ENCODE data around the gene PLGRKT. TPM values are rescaled to one million over a fixed set of nuclear protein-coding genes. Genes with fewer than 3 reads are reported as not detected.

PLGRKT gene
- total RNA-seq, 1 experiment from 2014 or later: 15.1 TPM

GRCh38 chr9:5443850-5444249, 6.1 kb upstream of the PLGRKT start:
- BruUV-seq (replicated peaks): no TSS peak
- DNase-seq: no peak
- Mint-ChIP-seq H3K4me3 (ENCODE audit: low read depth, unreplicated experiment) (no peak overlapping the region), H3K4me1 (ENCODE audit: low read depth, unreplicated experiment) (peaks cover 27% of the 10 kb centered on the region), H3K27me3 (ENCODE audit: unreplicated experiment) (no peaks in the 10 kb centered on the region), H3K27ac (ENCODE audit: unreplicated experiment) (no peak overlapping the region), H3K9me3 (ENCODE audit: low read depth, unreplicated experiment) (no peaks in the 10 kb centered on the region), H3K36me3 (ENCODE audit: insufficient read depth, unreplicated experiment) (no peaks in the 10 kb centered on the region)
- CTCF ChIA-PET: no interaction called here
- TF ChIP-seq, protein P1, sequence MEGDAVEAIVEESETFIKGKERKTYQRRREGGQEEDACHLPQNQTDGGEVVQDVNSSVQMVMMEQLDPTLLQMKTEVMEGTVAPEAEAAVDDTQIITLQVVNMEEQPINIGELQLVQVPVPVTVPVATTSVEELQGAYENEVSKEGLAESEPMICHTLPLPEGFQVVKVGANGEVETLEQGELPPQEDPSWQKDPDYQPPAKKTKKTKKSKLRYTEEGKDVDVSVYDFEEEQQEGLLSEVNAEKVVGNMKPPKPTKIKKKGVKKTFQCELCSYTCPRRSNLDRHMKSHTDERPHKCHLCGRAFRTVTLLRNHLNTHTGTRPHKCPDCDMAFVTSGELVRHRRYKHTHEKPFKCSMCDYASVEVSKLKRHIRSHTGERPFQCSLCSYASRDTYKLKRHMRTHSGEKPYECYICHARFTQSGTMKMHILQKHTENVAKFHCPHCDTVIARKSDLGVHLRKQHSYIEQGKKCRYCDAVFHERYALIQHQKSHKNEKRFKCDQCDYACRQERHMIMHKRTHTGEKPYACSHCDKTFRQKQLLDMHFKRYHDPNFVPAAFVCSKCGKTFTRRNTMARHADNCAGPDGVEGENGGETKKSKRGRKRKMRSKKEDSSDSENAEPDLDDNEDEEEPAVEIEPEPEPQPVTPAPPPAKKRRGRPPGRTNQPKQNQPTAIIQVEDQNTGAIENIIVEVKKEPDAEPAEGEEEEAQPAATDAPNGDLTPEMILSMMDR (IDR thresholded peaks at IDR 0.05; ENCODE audit: unreplicated experiment): no peak
- intact Hi-C loops (cut with micrococcal nuclease; ENCODE audit: unreplicated experiment): loop anchor here (10.0 kb wide), 1 partner anchor 689 kb away; no protein-coding TSS in a partner anchor

GRCh38 chr9:5442400-5443011, 4.8 kb upstream of the PLGRKT start:
- peaks cover 23% of the 10 kb centered on the region for H3K4me1 Mint-ChIP-seq (ENCODE audit: low read depth, unreplicated experiment)
- DNase-seq: peak; percentile 41
- H3K36me3 Mint-ChIP-seq (ENCODE audit: insufficient read depth, unreplicated experiment): peaks cover 6% of the 10 kb centered on the region
- CTCF ChIA-PET: interaction anchor here (0.6 to 1.4 kb wide), 4 partner anchors 18 to 701 kb away, joined by 3 to 12 read pairs (median 8); no protein-coding TSS in a partner anchor
- TF ChIP-seq, protein P1 (IDR thresholded peaks at IDR 0.05; ENCODE audit: unreplicated experiment): peak; percentile 27
- no peaks in the 10 kb centered on the region for H3K27me3 Mint-ChIP-seq (ENCODE audit: unreplicated experiment)
- H3K9me3 Mint-ChIP-seq (ENCODE audit: low read depth, unreplicated experiment): no peaks in the 10 kb centered on the region
- intact Hi-C loops (cut with micrococcal nuclease; ENCODE audit: unreplicated experiment): loop anchor here (1.0 to 10.0 kb wide), 3 partner anchors 8 to 688 kb away; partner anchors contain the start of gene CD274
- no TSS peak for BruUV-seq (replicated peaks)
- H3K27ac Mint-ChIP-seq (ENCODE audit: unreplicated experiment): no peak overlapping the region
- no peak overlapping the region for H3K4me3 Mint-ChIP-seq (ENCODE audit: low read depth, unreplicated experiment)

GRCh38 chr9:5441043-5441442, 3.3 kb upstream of the PLGRKT start:
- Mint-ChIP-seq H3K36me3 (ENCODE audit: insufficient read depth, unreplicated experiment) (peaks cover 12% of the 10 kb centered on the region), H3K9me3 (ENCODE audit: low read depth, unreplicated experiment) (no peaks in the 10 kb centered on the region), H3K4me3 (ENCODE audit: low read depth, unreplicated experiment) (no peak overlapping the region), H3K27me3 (ENCODE audit: unreplicated experiment) (no peaks in the 10 kb centered on the region), H3K27ac (ENCODE audit: unreplicated experiment) (no peak overlapping the region), H3K4me1 (ENCODE audit: low read depth, unreplicated experiment) (peaks cover 8% of the 10 kb centered on the region)
- BruUV-seq (replicated peaks): no TSS peak
- CTCF ChIA-PET: interaction anchor here (0.5 kb wide), 1 partner anchor 92 kb away, joined by 3 read pairs; no protein-coding TSS in a partner anchor
- intact Hi-C loops (cut with micrococcal nuclease; ENCODE audit: unreplicated experiment): loop anchor here (10.0 kb wide), 1 partner anchor 686 kb away; no protein-coding TSS in a partner anchor
- TF ChIP-seq, protein P1 (IDR thresholded peaks at IDR 0.05; ENCODE audit: unreplicated experiment): no peak
- DNase-seq: no peak

DNA sequence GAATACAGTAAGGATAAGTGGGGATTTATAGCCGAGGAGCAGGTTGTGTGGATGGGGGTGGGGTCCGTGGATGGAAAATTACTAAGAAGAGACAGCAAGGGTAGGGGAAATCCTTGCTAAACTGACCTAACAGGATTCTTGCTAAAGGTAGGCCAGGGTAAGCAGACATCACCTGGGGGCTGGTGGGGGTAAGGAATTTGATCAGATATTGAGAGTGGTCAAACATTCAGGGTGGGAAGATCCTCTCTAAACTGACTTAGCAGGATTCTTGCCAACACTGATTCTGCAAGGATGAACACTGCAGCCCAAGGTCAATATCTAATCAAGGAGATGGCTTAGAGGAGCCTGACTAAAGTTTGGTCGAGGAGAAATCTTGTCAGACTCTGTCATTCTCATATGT, 2.7 kb upstream of the PLGRKT start:
- Mint-ChIP-seq H3K4me3 (ENCODE audit: low read depth, unreplicated experiment) (no peak overlapping the region), H3K36me3 (ENCODE audit: insufficient read depth, unreplicated experiment) (peaks cover 12% of the 10 kb centered on the region), H3K27ac (ENCODE audit: unreplicated experiment) (no peak overlapping the region), H3K4me1 (ENCODE audit: low read depth, unreplicated experiment) (peaks cover 8% of the 10 kb centered on the region), H3K9me3 (ENCODE audit: low read depth, unreplicated experiment) (no peaks in the 10 kb centered on the region), H3K27me3 (ENCODE audit: unreplicated experiment) (no peaks in the 10 kb centered on the region)
- no peak for DNase-seq
- CTCF ChIA-PET: no interaction called here
- no TSS peak for BruUV-seq (replicated peaks)
- TF ChIP-seq, protein P1 (IDR thresholded peaks at IDR 0.05; ENCODE audit: unreplicated experiment): no peak
- intact Hi-C loops (cut with micrococcal nuclease; ENCODE audit: unreplicated experiment): loop anchor here (10.0 kb wide), 1 partner anchor 686 kb away; no protein-coding TSS in a partner anchor
